Stimulated activated CD8-positive, alpha-beta memory T cell treated with anti-CD3 and anti-CD28 coated beads, Interleukin-15, amount 100 ng/mL, for 1 hour (primary cell): ENCODE measurements around the gene RPLP2.

Experiments used
- DNase-seq: peaks from one replicate; pipeline ENCODE4 v3.0.0-alpha.2; 2020; ENCODE audit warnings: low read depth

RPLP2 gene

DNA sequence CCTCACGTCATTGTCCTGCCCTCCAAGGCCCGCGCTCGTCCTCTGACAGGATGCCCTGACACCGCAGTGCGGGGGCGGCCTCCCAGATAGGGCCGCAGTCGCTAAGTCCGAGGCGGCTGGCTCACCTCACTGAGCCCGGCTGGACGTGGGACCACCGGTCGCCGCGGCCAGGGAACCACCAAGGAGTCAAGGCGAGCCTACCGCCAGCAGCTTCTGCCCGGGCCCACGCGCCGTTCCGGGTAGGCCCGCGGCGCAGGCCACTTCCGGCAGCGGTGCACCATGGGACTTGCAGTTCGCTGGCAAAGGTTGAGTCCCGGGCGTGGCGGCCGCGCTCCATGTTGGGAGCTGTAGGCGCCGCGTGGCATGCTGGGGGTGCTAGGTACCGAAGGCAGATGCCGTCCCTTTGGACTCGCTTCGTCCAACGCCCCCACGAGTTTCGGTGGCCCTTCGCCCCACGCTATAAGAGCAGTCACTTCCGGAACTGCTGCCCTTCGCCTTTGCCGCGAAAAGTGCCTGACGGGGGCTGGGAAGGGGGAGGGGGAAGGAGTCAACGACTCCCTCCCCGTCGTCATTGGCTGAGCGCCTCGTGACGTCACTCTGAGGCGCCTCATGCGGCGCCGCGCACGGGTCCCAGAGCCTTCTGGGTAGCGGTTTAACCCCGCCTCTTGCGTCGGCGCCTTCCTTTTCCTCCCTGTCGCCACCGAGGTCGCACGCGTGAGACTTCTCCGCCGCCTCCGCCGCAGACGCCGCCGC, at the start of gene RPLP2:
RPLP2 (plus strand) TSS at position 681 of the 753 bp plus-strand sequence. CDS start 268 bp downstream, outside the sequence.
- DNase-seq = peak; percentile 98

DNA sequence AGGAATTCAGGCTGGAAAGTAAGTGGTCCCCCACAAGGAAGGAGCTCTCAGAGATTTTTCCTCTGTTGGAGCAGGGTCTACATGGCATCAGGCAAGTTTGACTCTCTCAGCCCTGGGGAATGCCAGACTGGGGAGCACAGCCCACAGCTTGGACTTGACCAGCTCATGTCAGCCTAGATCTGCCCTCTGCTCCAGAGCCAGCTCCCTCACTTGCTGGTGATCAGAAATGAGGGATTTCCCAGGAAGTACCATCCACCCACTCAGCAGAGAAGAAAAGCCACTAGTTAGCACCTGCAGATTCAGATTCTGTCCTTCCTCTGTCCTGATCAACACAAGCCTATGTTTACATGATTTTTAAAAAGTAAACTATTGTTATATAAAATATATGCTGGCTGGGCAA, 49.5 kb upstream of the RPLP2 start:
- no peak for DNase-seq

DNA sequence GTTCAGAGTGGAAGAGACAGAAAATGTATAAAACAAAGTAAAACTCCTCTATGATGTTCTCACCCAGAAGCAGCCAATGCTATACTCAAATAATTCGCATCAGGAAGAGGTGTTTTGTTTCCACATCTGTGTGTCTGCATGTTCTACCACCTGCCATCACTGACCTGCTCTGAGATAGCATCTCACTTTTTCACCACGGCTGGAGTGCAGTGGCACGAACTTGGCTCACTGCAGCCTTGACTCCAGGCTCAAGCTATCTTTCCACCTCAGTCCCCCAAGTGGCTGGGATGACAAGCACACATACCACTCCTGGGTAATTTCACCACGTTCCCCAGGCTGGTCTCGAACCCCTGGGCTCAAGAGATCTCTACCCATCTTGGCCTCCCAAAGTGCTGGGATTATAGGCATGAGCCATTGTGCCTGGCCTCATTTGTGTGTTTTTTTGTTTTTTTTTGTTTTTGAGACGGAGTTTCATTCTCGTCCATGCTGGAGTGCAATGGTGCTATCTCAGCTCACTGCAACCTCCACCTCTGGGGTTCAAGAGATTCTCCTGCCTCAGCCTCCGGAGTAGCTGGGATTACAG, 48.1 kb upstream of the RPLP2 start:
- no peak for DNase-seq

DNA sequence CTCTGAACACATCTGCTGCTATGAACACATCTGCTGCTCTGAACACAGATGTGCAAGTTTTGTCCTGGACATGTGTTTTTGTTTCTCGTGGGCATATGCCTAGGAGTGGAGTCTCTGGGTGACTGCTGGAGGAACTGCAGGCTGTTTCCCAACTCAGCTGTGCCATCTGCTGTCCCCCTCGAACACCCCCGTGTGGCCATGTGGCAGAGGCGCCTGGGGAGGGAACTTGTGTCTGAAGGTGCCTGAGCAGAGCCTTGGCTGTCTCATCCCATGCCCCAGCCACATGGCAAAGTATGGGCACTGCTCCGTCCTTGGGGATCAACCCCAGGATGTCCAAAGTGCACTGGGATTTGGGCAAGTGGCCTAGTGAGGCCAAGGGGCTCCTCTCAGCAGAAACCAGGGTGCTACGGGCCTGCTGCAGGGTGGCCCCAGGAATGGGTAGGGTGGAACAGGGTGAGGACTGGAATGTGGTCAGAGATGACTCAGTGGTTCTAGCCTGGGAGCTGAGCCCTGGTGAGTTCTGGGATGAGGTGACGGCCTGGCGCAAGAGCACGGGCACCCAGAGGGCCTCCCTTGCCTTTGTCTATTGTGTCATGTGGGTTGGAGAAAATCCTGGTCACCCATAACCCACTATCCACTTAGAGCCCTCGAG, 47.2 kb upstream of the RPLP2 start:
- no peak for DNase-seq

DNA sequence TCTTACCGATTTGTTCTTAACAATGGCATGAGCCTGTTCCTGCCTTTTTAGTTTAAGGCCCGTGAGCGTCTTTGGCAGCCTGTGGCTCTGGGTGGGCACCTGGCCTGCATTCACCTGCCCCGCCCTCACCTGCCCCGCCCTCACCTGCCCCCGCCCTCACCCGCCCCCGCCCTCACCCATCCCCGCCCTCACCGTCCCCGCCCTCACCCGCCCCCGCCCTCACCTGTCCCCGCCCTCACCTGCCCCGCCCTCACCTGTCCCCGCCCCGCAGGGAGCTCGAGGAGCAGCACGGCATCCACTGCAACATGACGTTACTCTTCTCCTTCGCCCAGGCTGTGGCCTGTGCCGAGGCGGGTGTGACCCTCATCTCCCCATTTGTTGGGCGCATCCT, 46.7 kb upstream of the RPLP2 start:
- no peak for DNase-seq

DNA sequence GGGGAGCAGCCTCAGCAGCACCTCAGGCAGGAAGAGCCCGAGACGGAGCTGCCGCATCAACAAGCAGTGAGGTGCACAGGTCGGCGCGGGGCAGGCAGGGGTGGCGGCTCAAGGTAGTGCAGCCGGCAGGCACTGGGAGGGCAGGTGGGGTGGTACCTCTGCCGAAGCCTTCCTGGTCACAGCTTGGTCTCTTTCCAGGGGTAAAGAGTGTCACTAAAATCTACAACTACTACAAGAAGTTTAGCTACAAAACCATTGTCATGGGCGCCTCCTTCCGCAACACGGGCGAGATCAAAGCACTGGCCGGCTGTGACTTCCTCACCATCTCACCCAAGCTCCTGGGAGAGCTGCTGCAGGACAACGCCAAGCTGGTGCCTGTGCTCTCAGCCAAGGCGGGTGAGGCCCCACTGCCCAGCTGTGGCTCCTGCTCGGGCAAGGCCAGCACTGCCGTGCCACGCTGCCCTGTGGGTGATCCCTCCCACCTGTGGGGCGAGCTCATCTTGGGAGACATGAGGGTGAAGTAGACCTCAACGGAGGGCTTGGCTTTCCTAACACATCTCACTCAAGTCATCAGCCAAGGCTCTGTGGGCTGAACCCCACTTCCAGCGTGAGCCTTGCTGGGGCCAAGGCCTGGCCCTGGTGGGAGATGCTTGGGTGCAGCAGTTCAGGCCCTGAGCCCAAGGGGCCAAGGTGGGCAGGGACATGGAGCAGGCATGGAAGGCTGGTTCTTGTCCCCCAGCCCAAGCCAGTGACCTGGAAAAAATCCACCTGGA, 46.0 kb upstream of the RPLP2 start:
- DNase-seq = no peak

DNA sequence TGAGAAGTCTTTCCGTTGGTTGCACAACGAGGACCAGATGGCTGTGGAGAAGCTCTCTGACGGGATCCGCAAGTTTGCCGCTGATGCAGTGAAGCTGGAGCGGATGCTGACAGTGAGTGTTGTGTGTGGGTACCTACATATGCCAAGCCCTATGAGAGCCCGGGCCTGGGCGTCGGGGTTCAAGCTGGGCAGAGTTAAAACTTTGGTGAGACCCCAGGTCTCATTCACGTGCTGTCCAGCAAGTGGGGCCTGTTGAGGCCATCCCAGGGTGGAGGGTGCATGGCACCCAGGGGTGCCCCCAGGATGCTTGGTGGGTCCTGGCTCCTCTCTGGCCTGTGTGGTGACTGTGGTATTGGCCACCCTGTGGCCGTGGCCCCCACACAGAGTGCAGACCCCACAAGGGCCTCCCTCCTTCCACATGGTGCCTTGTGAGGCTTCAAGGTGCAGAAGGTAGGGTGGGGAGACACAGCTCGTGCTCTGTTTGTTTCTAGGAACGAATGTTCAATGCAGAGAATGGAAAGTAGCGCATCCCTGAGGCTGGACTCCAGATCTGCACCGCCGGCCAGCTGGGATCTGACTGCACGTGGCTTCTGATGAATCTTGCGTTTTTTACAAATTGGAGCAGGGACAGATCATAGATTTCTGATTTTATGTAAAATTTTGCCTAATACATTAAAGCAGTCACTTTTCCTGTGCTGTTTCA, 45.3 kb upstream of the RPLP2 start:
- no peak for DNase-seq

DNA sequence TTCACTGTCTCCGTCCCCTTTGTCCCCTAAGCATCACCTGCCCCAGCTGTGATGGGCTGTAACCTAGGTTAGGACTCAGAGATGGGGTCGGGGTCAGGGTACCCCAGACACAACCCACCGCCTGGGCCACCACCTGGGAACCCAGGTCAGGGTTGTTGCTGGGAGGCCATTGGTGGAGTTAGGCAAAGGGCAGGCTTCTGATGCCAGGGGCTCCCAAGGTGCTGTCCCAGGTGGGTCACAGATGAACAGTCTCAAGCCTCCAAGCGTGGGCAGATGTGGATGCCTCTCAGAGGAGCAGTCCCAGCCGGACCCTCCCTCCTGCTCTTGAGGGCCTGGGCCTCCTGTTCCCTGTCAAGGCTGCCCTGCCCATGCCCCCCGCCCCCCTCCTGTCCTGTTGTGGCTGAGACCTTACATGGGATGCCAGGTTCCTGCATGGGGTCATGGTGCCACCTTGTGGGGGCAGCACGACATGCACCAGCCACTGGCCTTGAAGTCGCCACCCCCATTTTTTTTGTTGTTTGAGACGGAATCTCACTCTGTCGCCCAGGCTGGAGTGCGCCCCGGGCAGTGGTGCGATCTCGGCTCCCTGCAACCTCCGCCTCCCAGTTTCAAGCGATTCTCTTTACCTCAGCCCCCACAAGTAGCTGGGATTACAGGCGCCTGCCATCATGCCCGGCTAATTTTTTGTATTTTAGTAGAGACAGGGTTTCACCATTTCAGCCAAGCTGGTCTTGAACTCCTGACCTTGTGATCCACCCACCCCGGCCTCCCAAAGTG, 44.6 kb upstream of the RPLP2 start:
- peak; percentile 45 for DNase-seq

DNA sequence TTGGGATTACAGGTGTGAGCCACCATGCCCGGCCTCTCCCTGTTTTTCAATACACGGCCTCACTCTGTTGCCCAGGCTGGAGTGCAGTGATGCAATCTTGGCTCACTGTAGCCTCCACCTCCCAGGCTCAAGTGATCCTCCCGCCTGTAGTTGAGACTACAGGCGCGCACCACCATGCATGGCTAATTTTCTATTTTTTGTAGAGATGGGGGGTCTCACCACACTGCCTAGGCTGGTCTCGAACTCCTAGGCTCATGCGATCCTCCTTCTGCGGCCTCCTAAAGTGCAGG, 44.0 kb upstream of the RPLP2 start:
- DNase-seq = no peak

DNA sequence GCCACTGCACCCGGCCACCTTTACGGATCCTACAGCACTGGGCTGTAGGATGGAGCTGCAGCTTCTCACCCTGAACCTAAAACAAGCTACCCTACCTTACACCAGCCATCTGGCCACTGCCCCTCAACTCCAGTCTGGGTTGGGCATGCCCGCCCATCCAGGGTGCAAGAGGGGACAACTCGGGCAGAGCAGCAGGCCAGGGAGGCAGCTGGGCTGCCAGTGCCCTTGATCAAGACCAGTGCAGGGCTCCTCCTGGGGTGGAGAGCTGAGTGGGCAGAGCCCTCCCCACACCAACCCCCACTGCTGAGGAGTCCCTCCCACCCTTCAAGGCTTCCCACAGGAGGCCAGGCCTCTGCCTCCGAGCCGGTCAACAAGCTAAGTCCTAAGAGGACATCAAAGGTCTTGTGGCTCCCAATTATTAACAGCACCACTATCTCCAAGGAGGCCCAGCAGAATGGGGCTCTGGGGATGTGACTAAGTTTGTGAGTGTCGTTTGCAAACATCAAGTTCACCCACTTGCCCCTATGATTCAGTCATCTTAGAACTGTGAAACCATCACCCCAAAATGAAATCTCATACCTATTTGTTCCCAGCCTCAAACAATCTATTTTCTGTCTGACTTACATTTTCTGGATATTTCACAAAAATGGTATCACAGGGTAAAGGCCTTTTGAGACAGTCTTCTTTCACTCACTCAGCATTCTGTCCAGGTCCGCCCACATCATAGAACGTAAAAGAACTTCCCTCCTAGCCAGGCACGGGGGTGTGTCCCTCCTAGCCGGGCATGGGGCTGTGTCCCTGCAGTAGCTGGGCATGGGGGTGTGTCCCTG, 43.4 kb upstream of the RPLP2 start:
- no peak for DNase-seq

DNA sequence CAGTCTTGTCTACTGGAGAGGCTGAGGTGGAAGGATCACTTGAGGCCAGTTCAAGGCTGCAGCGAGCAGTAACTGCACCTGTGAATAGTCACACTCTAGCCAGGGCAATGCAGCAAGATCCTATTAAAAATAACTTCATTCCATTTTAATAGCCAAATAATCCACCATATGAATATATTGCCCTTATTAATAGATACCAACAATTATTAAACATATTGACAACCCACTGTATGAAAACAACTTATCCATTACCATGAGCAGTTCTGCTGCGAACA, 42.9 kb upstream of the RPLP2 start:
- no peak for DNase-seq

DNA sequence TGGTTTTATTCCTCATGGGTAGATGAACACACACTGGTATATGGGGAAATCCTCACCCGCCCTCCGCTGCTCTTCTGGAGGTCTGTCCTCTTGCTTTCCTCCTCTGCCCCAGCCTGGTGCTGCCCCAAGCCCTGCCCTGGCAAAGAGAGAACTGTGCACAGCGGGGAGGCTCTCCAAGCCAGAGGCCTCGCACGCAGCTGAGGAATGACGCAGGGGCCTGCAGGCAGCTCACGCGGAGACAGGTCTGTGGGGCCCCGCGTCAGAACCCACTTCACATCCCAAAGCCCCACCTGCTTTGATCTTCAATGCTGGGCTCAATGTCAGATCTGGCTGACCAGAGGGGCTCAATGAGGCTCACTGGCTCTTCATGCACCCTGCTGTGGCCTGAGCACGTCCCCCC, 42.5 kb upstream of the RPLP2 start:
- no peak for DNase-seq

DNA sequence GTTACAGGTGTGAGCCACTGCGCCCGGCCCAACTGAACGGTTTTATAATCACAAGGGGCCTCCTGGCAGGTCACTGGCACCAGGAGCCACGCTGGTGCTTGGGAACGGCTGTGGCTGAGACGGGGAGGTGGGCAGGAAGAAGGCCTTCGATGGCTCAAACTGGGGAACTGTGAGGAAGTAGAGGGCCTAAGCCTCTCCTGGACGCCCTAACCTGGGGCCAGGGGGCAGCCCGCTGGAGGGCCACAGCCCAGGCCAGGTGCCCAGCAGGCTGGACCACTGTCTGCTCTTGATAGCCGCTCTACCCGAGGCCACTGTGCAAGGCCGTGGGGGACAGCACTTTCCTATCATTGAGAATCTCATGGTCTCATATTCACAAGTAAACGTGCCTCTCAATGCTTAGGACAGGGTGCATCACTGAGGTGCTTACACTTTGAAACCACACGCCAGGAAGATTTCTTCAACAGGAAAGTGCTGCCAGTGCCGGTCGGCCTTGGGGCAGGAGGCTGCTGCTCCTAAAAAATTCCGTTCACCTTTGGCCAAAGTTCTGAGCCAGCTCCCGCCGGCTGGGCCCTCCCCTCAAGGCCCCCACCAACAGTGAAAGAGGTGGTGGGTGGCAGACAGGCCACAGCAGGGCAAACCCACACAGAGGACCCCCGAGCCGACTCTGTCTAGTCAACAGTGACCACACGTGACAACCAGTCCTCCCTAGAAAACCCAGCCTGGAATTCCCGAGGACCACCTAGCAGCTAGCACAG, 39.7 kb upstream of the RPLP2 start:
- no peak for DNase-seq

DNA sequence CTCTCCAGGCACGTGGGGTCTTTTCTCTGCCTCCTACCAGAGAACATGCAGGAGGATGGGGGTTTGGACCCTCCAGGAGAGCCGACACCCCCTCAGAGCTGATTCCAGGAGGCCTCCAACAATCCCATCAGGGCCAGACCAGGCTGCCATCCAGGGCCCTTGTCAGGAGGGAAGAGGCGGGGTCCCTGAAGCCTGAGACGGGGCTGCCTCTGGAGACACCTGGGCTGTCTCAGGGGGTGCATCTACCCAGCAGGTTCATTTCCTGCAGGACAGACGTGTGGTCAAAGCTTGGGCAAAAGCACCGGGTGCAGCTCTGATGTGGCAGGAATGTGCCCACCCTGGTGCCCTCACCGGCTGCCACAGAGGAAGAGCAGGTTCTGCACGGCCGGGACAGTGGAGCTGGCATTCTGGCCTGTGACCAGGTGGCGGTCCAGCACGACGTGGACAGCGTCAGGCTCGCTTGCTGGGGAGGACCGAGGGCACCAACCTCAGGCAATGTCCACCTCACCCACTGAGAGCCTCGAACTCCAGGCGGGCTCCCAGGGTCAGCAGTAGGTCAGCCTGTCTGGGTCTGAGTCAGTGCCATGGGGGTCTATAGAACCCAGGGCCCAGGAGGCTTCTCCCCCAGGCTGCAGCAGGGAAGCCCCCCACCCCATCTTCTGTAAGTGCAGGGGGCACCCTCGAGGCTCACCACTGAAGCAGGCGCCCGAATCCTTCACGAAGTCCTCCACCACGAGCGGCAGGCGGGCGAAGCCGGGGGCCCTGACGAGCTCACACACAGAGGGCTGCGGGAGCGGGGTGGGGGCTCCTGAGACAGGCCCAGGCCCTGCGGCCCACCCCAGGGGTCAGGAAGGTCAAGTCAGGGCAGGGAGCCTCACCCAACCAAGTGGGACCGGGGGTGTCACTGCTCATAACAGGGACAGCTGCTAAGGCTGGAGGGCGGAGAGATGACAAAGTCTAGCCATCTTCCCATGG, 38.8 kb upstream of the RPLP2 start:
- DNase-seq = no peak

DNA sequence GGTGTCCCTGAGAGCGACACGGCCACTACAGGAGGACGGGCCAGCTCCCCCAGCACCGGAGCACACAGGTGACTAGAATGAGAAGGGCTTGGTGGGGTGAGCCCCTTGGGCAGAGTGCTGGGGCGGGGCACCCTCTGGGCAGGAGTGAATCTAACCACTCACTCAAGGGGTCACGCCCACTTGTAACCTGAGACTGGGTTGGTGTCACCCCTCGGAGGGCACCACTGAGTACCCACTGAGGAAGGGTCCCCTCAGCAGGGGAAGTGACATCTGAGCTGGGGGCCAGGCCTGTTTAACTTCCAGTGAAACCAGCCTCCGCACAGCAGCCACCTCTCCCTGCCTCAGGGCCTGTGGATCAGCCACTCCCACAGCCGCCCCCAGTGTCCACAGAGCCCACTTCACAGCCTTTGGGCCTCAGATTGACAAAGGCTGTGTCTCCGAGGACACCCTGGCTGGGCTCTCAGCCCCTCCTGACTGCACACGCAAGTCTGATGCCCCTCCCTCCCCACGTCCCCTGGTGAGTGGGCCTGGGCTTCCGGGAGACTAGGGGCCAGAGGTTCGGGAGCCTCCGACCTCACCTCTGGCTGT, 38.1 kb upstream of the RPLP2 start:
- no peak for DNase-seq

DNA sequence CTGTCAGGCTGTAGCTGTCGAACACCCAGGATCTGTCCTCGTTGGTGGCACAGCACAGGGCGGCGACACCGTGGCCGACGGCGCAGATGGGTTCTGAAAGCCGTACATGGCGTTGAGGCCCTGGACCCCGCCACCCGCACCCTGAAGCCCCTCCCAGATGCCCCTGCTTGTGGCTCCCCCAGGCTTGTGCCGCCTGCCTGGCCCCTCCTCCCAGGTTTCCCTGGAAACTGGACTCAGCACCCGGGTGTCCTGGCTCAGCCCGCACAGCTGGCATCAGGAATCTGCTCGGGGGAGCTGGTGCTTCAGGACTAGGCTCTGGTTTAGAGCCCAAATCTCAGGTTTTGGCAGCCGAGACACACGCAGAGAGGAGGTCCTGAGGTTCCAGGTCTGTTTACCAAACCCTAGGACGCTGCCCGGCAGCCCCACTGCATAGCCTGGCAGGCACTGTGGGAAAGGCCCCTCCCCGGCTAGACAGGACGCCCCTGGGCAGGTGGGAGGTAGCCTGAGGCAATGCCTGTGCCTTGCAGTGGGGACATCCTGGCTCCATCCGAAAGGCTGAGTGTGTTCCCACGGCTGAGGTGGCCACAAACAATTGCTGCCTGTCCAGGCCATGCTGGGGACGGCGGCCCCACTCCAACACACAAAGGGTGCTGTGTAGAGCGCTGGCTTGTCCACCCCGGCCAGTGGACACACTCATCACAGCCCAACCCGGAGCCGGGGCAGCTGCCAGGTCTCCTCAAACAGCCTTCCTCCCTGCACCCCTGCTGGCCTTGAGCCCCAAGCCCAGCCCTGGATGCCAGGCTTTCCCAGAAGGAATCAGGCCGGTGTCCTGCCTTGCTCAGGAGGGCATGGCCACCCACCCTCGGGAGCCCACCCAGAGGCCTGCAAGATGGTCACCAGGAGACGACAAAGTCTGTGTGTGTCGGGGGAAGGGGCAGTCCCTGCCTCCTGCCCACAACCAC, 37.1 kb upstream of the RPLP2 start:
- no peak for DNase-seq

DNA sequence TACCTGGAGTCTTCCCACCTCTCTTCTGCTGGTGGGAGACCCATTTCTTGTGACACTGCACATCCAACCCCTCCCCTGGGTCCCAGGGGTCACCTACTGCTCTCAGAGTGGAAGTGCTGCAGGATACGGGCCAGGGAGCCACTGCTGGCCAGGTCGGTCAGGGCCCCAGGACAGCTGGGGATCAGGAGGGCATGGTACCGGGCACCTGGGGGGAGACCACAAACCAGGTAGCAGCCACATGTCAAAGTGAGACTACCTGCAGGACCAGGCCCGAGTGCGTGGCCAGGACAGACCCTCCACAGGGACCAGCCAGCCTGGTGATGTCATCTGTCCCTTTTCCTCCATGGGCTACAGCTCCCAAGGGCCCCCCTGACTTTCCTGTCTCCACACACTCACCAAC, 36.3 kb upstream of the RPLP2 start:
- no peak for DNase-seq
